Mucosa of gallbladder (tissue), 1 donor: ENCODE data around the gene FRMD4A. TPM values are rescaled to one million over a fixed set of nuclear protein-coding genes. Genes with fewer than 3 reads are reported as not detected.
"Not testable (repeated sequence)": the region's sequence is repeated elsewhere in the genome, so short reads cannot be mapped to it uniquely, and the experiment has no call there.

Source experiments
- DNase-seq: peaks from one replicate; pipeline ENCODE4 v3.0.0-alpha.2; 2020; ENCODE audit warnings: low spot score
- total RNA-seq: library from RNA; stranded (reverse); gene quantifications from one replicate; pipeline ENCODE4 v1.2.1, GENCODE V29; 2021
- donor health status: DM: no; HTN: no; CAD: no.

FRMD4A gene
- total RNA-seq, 1 donor from 2014 or later = 55.4 TPM

DNA sequence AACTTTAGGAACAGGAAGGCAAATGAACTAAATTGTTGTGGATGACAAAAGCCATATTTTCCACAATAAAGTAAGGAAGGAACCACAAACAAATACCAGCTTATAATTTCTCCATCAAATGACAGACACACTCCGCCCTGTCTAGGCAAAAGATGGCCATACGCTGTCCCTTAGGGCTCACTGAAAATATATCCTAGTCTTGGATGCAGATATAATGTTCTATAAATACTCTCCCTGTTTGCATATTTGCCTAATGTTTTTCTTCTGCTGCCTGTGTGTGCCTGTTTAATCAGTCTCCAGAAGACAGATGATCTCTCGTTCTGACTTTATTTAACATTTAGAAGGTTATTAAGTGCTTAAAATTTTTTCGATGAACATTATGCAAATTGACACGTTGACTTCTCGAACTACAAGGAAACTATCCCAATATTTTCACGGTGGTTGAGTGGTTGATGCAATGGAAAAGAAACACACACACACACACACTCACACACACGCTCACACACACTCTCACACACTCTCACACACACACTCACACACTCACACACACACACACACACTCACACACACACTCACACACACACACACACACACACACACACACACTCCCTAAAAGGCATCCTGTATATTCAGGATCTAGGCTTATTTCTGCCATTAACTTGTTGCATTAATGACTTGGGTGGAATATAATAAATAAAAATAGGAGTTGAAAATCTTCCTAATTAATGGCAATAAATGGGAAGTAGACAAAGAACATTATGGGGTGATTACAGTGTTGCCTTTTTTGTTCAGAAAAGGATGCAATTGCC lies 446.9 kb downstream of the FRMD4A start:
- DNase-seq = no peak

DNA sequence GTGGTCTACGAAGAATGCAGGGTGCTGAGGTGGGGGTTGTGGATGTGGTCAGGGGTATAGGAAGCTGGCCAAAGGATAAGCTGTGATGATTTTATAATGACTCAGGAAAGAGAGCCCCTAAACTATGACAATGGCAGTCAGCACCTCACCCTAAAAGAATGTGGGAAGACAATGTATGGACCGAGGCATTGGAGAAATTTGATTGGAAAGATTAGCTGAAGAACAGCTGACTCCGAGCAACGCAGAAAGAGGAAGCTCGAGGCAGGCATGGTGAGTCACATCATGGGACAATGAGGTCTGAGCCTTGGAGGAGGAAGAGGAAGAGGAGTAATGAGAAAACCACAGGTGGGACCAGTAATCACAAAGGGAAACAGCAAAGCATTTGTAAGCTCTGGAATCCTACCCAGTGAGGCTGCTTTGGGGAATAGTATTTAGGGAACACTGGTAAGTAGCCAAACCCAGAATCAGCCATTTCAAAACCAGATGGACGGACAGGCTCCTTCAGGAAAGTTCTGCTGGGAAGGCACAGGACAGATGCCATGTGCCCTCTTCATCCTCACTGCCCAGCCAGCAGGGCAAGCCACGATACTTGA lies 448.5 kb downstream of the FRMD4A start:
- DNase-seq = peak; percentile 39

DNA sequence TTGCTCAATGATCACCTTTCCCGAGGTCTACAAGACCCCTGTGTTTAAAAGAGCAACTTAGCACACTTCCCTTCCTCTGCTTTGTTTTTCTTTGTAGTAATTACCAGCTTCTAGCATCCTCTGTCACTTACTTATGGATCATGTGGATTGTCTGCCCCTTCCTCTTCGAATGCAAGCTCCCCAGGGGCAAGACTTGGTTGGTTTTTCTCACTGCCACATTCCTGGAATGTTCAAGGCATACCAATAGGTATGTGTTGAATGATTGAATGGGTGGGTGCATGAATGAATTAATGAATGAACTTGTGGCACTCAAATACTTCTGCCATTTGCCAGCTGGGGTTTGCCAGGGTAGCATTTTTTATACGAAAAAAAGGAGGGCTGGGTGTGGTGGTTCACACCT lies 450.0 kb downstream of the FRMD4A start:
- no peak for DNase-seq

DNA sequence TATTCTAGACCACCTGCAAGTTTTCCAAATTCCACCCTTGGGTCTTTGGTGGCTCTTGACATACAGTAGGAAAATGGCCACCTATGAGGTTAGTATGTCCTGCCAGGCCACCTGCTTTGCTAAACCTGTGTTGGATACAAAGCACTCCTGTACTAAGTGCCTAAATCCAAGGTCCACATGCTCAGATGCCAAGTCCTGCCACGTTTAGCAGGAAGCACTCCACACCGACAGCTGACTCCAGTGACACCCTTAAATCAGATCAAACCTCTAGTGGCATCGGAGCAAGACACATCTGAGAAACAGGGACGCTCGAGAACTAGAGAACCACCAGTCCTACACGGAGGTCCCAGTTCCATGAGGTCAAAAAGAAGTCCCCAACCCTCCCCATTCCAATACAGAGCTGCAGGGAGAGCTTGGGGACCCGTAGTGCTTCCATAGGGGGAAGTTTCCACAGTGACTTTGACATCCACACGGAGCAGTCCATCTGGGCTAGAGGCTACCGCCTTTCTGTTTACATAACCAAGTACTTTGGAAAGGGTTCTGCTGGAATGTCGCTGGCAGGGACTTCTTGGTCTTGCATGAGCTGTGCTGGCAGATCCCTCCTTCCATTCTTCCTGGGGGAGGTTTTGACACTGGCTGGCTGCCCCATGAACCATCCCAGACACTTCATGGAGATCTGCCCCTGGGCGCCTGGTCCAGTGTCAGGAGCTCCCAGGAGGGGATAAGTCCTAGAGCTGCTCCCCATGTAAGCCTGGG lies 453.4 kb downstream of the FRMD4A start:
- peak; percentile 33 for DNase-seq

DNA sequence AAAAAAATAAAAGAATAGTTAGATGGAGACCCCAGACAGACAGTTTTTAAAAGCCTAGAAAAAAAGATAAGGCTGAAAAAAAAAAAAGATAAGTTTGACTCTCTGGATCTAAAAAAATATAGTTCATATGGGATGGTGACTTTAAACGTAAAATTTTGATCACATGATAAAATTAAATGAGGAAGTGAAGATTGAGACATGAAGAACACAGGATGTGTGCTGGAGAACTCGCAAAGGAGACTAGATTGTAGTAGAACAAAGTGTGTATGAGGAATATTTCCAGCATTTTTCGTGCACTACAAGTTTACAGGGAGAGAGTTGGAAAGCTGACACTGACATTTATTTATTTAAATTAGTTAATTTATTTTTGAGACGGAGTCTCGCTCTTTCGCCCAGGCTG lies 457.5 kb downstream of the FRMD4A start:
- no peak for DNase-seq

DNA sequence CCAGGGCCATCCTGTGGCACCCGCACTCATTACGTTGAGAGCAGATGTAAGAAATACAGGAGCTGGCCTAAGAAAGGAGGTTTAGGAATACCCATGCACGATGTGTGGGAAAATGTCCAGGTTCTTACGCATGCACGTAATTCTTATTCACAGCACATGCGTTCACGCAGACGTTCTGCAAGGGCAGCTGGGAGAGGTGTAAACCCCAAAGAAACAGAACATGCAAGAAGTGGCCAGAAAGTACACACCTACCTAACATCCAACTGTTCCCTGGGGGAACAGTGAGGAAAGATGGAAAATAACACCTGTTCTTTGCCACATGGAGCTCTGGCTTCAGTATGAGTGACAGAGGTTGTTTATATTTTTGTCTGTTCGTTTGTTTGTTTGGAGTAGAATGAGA lies 458.3 kb downstream of the FRMD4A start:
- no peak for DNase-seq

DNA sequence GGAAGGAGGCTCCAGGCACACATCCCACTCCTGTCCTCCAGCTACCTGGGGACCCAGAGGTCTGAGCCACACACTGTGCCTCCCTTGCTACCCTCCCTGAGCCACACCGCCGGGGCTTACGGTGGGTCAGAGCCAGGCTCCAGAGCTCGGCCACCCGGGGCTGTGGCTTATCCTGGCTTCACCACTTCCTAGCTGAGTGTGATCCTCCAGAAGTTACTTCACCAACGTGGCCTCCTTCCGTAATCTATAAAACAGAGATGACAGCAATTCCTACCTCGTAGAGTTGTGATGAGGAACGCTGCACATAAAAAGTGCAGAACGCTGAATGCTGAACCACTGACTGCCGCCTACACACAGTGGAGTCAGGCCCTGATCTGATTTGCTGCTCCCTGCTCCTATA lies 458.9 kb downstream of the FRMD4A start:
- DNase-seq = no peak

DNA sequence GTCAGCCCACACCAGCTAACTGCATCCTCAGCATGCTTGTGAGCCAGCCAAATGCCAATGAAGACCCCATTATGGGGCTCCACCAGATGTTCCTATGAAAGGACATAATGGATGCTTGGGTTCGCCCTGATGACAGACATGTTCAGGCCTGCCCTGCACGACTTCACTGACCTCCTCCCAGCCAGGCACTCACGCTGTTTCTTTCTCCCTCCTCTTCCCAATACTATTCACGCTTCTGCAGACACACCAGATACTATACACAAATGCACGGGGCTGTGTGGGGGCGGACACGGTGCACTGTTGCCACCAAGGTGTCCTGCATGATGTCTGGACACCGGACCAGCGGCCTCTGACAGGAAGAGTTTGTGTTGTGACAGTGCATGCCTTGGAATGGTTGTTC lies 459.7 kb downstream of the FRMD4A start:
- DNase-seq = no peak

DNA sequence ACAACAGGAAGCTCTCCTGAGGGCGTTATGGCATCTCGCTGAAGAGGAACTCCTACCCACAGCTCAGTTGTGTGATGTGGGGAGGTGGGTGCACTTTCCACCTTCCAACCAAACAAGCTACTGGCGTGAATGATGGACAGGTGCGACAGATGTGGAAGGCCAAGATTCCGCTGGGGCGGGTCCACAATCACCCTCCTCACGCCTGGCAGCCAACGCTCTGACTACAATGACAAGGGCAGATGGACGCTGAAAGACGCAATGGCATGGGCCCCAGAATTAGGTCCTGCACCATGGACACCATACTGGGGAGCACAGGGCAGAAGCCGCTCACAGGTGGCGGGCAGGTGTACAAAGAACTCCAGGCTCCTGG lies 461.4 kb downstream of the FRMD4A start:
- DNase-seq = no peak

DNA sequence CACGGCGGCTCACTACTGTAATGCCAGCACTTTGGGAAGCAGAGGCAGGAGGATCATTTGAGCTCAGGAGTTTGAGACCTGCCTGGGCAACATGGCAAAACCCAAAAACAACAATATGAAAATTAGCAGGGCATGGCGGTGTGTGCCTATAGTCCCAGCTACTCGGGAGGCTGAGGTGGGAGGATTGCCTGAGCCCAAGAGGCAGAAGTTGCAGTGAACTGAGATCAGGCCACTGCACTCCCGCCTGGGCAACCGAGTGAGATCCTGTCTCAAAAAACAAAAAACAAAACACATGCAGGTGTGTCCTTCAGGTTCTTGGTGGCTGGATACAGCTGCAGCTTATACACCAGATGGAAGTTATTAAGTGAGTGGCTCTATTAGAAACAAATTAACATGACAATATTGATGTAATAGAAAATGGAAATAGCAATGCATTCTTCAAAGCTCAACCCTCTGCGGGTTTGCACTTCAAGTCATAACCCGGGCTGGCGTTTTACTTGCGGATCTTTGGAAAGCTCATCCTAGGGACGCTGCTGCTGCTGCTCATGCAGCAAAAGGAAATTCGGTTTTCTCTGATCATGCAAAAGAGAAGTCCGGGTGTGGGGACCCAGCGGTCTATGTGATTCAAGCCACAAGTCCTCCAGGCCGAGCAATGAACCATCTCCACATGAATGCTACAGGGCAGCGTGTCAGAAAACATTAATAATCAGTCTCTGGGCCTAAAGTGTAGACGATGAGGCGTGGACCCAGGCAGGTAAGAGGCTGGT lies 462.0 kb downstream of the FRMD4A start:
- DNase-seq = no peak

DNA sequence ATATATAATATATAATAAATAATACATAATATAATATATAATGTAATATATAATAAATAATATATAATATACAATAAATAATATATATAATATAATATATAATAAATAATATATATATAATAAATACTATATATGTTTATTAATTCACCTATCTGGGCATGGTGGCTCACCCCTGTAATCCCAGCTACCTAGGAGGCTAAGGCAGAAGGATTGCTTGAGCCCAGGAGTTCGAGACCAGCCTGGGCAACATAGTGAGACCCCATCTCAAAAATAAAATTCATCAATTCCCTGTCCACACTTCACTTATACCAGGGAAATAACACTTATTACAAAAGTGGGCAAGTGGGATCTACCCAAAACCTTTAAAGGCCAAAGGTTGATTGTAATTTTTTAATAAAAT lies 462.9 kb downstream of the FRMD4A start:
- no peak for DNase-seq

DNA sequence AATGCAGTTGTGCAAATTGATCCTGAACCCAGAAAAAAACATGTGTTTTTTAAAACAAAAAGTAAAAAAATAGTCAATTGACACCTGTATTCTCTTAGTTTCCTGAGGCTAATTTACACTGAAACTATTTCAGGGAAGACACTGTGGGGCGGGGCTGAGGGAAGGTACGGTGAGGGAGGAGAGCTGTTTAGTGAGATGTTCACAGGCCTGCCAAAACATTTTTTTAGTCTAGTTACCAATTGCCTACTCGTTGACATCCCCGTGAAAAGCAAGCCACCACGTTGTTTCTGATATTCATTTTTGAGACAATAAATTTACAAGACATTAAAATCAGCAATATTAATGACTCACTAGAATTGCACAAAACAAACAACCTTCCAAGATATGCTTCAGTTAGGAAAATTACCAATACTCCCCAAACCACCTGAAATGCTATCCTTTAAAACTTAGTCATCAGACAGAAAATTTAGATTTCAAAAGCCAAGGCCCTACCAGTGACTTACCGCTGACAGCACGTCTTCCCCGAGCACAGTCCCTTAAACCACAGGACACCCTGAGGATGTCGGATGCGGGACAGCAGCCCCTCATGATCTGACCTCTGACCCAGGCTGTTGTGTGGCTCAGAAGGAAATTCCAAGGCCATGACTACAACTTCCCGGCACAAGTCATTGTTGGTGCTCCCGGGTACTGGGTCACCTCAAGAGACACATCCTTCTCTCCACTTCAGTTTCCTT lies 464.8 kb downstream of the FRMD4A start:
- no peak for DNase-seq

DNA sequence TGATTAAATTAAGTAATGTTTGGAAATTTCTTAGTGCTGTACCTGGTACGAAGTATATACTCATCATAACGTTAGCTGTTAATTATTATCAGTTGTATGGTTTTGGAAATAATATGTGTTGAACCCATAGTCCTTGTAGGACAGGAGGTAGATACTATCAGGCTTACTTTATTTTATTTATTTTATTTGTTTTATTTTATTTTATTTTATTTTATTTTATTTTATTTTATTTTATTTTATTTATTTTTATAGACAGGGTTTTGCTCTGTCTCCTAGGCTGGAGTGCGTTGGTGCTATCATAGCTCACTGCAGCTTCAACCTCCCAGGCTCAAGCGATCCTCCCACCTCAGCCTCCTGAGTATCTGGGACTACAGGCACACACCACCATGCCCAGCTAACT lies 465.5 kb downstream of the FRMD4A start:
- DNase-seq = not testable (repeated sequence)

DNA sequence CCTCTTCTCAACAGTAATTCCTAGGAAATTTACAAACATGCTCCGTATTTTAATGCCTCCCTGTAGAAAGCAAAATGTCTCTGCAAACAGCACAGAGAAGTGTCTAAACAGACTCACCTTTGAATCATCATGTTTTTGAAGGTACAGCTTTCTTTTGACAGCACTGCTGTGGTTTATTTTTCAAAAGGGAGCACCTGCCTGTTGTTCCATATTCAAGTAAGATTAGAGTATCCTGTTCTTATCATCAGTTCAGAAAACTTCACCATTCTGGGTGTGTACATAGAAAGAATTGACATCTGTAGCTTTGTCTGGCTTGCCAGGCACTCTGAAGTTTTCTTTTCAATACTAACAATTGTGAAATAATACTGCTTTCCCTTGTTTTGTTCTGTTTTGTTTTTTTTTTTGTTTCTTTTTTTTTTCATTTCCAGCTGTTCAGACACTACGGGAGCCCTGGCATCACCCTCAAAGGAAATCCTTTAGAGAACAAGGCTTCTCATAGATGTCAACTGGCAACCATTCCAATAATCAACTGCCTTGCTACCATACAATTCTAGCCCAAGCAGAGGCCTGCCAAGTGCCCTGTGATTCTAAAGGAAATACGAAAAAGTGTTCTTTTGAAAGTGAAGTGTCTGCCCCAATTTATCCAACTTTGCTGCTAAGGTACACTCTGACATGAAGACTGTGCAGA lies 468.0 kb downstream of the FRMD4A start:
- DNase-seq = no peak

DNA sequence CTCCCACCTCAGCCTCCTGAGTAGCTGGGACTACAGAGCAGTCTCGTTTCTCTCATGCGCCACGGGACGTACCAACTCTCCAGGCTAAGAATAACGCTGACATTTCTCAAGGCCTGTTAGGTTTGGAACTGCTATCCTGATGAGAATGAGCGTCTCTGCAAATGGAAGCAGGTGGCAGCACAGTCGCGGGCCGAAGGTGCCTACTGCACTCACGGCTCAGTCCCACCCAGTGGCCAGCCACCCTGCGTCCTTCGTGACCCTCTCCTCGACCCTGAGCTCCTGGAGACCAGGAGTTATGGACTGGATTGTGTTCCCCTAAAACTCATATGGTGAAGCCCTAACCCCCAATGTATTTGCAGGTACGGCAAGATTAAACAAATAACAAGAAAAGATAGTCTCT lies 469.8 kb downstream of the FRMD4A start:
- DNase-seq = no peak

DNA sequence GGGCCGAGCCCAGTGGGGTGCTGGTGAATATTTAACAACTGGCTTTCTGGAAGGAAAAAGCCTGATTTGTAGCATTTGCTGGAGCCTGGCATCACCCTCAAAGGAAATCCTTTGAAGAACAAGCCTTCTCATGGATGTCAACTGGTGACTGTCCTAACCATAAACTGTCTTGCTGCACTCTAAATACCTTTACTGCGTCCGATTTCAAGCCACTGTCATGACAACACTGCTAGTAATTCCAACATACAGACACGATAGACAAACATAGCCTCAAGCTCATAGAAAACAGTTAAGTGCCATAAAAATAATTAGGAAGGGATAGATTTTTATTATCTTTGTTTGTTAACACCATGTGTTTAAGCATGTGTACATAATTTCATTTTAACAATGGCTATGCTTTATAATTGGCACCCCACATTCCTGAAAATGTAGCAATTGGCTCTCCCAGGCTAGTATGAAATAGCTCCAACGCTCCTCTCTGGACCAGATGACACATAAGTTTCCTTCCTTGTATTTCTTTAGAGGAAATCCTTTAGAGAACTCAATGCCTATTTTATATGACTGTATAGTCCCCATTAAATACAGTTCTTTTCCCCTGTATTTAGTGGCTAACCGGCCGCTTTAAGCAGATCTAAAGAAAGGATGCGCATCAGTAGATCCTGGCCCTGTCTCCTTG lies 470.6 kb downstream of the FRMD4A start:
- no peak for DNase-seq

DNA sequence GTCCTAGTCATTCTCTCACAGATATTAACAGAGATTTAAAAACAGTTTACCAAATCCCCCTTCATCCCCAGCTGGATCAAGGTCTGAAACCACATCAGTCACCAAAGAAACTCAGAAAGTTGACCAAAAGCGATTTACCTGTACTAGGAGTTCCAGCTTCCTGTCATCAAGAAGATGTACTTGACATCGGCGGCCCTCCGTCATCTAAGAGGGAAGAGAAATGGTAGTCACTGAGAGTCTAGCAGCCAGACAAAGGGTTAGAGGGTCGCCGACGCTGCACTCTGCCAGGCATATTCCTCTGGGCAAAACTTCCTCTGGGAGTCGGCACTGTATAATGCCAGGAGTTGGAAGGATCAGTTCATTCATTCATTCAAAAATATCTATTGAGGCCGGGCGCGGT lies 472.0 kb downstream of the FRMD4A start:
- DNase-seq = no peak

DNA sequence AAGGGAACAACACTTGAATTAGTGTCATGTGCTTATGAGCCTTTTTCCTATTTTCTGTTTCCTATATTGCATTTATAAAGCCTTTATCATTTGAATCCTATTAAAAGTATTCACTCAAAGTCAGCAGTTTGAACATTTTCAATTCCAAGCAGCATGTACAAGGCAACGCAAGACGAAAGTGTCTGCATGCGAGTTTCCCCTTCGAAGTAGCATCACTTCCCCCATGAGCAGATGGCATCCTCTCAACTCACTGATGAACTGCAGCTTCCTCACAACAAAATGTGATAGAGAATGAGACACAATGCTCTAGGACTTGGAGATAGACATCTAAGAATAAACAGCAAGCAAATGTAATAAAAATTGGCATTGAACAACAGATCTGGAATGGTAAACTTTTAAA lies 473.3 kb downstream of the FRMD4A start:
- no peak for DNase-seq

DNA sequence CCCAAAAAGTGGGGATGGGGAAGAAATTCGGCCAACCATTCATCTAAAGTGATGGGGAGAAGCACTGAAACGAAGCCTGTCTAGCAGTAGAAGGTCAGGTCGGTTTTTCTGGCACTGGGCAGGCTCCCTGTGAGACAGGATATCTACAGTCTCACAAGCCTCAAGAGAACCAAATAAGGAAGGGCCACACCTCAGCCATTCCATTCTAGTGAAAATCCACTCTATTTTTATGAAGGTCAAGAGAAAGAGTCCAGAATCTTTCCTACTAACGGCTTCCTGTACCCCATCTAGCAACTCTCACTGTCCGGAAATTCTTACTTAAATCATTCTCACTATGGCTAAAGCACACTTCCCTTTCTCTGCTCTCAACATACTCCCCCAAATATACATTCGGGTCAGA lies 476.9 kb downstream of the FRMD4A start:
- no peak for DNase-seq

DNA sequence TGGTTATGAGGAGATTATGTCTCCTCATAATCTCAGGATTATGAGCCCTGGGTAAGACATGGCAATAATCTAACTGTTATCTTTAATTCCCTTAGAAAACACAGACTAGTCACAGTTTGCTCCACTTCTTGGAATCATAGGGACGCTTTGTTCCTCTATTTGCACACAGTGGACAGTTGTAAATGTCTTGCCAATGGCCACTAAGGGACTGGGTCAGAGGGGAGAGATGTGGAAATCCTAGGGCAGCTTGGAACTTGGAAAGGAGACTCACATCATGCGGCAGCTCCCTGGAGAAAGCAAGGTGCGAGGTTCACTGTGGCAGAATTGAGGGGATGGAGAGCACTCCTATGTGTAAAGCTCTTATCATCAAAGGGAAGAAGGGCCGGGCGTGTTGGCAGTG lies 477.9 kb downstream of the FRMD4A start:
- no peak for DNase-seq
